SIG-M5 (cell line): Measurements from ENCODE around the gene GLP1R.

Experiments
- DNase-seq: peaks from one replicate; lab custom pipeline; 2025; lab: John Stamatoyannopoulos, UW

The GLP1R gene

GRCh38 chr6:39048481-39049399 is at the start of gene GLP1R:
GLP1R (plus strand) TSS chr6:39048781; CDS start chr6:39048841, 60 bp downstream.
- no peak for DNase-seq

- no peak for DNase-seq
Measured at GRCh38 chr6:39003072-39003471, 45.5 kb upstream of the GLP1R start.

GRCh38 chr6:39003492-39003891 is 45.1 kb upstream of the GLP1R start:
- no peak for DNase-seq

- DNase-seq, result no peak
Measured at GRCh38 chr6:39004801-39005200, 43.8 kb upstream of the GLP1R start.

- DNase-seq, result no peak
Measured at GRCh38 chr6:39005774-39006173, 42.8 kb upstream of the GLP1R start.

DNA sequence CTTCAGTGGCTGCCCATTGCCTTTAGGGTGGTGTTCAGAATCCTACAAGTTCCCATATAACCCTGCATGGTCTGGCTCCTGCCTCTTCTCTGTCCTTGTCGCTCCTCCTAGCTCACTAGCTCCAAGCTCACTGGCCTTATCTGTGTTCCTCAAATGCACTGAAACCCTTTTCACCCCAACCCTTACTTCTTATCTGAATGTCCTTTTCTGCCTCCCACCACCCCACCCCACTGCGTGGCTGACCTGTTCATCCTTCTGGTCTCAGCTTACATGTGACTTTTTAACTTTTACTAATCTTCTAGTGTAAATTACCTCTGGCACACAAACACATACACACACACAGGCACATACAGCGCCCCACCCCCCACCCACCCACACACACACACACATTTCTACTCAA is 41.0 kb upstream of the GLP1R start:
- DNase-seq, result no peak

- DNase-seq, result no peak
Measured at GRCh38 chr6:39008737-39009136, 39.8 kb upstream of the GLP1R start.

DNA sequence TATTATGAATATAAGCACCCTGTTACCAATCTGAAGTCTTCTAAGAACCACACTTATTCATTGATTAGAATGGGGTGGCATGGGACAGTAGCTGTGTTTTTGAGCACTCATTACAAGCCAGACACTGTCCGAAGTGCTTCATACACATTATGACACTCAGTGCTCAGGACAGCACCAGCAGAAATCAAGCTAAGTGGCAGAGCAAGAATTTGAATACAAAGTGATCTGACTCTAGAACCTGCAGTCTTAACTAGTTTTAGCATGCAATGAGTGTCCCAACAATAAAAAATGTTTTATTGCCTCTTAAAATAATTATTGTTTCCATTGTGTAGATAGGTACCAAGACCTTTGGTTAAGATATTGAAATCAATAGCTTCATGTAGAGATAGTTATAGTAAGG is 39.1 kb upstream of the GLP1R start:
- DNase-seq, result no peak

GRCh38 chr6:39016839-39017546 is 31.6 kb upstream of the GLP1R start:
- no peak for DNase-seq

GRCh38 chr6:39017547-39017880 is 31.1 kb upstream of the GLP1R start:
- no peak for DNase-seq

- DNase-seq, result no peak
Measured at GRCh38 chr6:39018103-39018502, 30.5 kb upstream of the GLP1R start.

DNA sequence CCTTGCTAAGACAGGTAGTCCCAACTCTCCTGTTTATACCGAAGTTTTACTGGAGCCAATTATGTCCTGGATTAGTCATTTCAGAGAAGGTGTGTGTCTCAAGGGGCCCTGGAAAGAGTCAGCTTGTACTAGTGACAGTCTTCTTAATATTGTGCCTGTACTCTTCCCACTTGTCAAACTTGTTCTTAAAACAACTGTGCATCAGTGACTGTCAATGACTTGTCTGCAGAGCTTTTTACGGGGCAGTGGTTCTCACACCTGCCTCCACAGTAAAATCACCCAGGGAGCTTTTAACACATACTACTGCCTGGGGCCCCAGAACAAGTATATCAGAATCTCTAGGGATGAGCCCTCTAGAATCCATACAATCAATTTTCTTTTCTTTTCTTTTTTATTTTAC is 28.4 kb upstream of the GLP1R start:
- no peak for DNase-seq

DNA sequence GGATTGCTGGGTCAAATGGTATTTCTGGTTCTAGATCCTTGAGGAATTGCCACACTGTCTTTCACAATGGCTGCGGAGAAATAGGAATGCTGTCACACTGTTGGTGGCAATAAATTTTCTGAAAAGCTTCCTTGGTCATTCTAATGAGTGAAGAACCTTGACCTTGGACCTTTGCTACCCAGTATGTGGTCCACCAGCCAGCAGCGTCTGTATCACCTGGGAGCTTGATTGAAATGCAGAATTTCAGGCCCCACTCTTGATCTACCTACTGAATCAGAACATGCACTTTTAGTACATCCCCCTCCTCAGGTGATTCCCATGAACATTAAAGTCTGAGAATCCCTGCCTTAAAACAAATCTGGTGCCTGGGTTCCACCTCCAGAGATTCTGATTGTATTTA is 27.5 kb upstream of the GLP1R start:
- DNase-seq, result no peak

DNA sequence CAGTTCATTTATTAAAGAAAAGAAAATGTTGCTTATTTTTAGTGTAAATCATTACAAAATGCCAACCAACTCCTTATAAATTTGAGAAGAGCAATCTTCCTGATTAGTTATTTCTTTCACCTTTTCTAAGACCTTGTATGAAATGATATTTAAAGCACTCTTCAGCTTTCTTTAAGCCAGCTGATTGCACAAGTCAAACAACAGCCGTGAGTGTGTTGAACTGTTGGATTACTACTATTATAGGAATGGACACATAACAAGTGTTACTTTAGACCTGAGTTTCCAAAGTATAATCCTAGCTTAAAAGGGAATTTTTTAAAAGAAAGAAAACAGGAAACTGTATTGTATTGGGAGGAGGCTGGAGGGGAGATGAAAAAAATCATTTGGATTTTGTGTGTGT is 26.8 kb upstream of the GLP1R start:
- DNase-seq, result no peak

DNA sequence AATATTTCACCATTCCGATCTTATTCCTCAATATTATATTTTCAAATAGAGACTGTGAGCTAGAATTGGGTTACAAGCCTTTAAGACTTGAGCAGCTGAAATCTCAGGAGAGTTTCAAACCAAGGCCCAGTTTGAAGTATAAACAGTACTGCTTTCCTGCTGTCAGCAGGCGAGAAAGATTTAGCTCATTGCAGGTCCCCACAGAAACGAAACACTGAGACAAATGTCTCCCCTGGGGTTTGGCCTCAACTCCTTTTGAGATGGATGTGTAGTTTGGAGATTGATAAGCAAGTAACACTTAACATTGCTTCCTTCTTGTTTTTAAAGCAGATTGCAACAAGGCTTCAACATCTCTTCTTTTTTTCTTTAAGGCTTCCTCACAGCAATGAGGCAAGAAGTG is 22.4 kb upstream of the GLP1R start:
- DNase-seq, result no peak

DNA sequence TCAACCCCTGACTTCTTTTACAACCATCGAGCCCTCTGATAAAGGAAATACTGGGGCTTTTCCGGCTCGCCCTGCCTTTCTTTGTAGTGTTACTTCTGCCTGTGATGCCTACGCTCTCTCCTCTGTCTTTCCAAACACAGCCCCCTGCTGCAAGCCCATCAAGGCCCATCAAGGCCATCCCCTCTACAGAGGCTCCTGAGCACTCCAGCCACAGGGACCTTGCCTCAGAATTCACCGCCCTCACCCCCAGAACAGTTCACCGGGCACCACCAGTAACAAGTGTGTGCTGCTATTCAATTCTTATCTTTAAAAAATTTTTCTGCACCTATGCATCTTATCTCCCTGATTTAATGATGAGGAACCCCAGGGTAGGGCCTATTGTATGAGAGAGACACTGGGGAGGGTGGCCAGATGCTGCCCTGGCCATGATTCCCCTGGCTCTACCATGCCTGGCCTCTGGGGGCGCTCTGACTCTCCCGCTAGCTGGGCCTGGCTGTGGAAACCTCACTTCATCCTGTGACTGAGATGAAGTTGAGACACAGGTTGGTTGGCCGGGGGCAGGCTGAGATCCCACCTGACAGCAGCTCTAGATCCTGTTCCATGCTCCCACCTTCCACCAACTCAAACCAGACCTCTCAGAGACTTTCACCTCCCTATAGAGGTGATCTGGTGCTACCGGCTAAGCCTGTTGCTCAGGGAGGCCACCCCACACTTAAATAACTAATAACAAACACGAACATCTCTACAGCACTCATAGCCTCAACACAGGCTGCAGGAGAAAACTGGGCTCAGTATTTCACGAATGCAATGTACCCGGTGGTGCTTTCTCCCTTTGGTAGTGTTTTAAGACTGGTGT is 19.2 kb upstream of the GLP1R start:
- DNase-seq, result no peak

GRCh38 chr6:39035681-39036080 is 12.9 kb upstream of the GLP1R start:
- DNase-seq, result no peak

DNA sequence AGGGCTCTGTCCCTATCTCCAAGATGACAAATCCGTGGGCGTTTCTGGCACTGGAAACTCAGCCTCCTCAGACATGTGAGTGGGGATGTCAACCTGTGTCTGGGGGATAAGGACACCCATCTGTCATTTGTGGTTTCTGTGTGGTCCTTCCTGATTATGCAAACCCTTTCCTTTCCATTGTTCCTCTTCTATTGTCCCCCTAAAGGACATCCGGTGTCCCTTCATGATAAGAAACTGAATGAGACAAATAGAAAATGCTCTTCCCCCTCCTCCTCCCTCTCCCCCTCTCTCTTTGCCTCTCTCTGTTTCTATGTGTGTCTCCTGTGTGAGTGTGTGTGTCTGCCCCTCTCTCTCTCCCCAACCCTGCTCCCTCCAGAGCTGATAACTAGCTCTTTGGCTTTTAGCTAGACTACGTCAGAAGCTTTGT is 11.5 kb upstream of the GLP1R start:
- no peak for DNase-seq

DNA sequence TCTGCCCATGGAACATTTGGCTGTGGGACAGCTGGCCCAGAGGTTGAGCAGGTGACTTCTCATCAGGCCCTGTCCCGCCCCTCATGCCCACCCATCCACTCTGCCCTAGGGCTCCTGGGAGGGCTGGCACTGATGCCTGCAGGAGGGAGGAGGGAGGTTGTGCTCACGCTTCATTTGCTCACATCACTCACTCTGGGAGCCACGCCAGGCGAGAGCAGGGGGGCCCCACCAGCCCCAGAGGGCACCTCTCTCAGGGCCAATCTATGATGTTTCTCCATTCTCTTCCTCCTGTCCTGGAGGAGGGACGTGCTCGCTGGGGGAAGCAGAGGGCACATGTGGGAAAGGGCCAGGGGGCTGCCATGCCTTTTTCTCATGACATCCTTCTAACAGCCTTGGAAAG is 10.9 kb upstream of the GLP1R start:
- DNase-seq, result no peak

DNA sequence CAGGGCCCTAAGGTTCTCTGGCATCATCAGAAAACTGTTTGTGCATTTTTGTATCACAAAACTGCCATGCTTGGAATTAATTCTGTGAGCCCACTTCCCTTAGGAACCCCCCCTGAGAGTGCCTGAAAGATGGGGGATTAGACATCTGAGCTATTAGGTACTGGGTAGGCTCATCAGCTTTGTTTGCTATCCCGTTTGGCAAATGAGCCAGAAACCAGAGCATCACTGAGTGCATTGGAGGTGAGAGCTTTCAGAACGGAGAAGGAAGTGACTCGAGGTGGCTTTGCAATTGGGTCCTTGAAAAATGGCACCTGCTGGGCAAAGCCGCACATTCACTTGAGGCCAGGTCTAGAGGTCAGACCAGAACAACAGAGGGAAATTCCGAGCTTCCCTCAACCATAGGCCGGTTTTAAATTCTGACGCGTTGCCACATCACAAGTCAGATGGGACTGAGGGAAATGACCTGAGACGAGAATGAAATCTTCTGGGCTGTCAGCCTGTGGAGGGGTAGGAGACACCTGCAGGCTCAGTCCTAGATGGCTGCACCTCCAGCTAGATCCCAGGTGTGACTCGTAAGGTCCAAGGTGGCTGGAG is 8.4 kb upstream of the GLP1R start:
- DNase-seq, result no peak

DNA sequence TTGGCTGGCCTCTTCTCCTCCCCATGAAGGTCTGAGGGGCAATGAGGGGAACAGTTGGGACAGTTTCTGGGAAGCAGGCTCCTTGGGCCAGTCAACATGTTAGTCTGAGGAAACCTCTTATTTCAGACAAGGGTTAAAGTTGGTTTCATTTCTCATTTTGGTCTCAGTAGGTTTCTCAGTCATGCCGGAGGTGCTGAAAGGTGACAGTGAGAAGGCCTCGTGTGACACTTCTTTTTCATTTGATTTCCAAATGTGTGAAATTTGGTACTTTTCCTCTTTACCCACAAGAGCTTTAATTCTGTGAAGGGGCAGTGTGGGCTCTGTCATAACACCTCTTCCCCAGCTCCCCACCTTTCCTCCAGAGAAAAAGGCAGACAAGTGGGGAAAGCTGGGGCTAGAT is 7.5 kb upstream of the GLP1R start:
- DNase-seq, result no peak

- DNase-seq, result no peak
Measured at GRCh38 chr6:39043776-39044175, 4.8 kb upstream of the GLP1R start.
